Measurements from ENCODE around the gene KIF26B. TPM values are rescaled to one million over a fixed set of nuclear protein-coding genes. Genes with fewer than 3 reads are reported as not detected.

KIF26B gene
- total and polyA plus RNA-seq, 10 of the 15 experiments (the other 5 are each of a cell fraction or from before 2014, with no cell fraction given) = 0.35 to 11.6 (median 2.2) TPM

GRCh38 chr1:245501633-245502032 is 346.8 kb downstream of the KIF26B start (continued):
- no peak for TF ChIP-seq ZNF687 (IDR thresholded peaks at IDR 0.05)
- no peak for TF ChIP-seq HCFC1 (IDR thresholded peaks at IDR 0.05; ENCODE audit: low read length)
- no peak for TF ChIP-seq CEBPZ (IDR thresholded peaks at IDR 0.05; ENCODE audit: low read depth, low read length)
- no peak for TF ChIP-seq E4F1 (IDR thresholded peaks at IDR 0.05; ENCODE audit: borderline replicate concordance, partially characterized antibody)
- no peak for TF ChIP-seq RAD21 (IDR thresholded peaks at IDR 0.05; ENCODE audit: insufficient read depth, low read depth, low read length)
- TF ChIP-seq FOXM1 (IDR thresholded peaks at IDR 0.05; ENCODE audit: low read depth, low read length) = no peak
